ENCODE data around the gene HBQ1.
"Not testable (repeated sequence)": the region's sequence is repeated elsewhere in the genome, so short reads cannot be mapped to it uniquely, and the experiment has no call there.

The HBQ1 gene

DNA sequence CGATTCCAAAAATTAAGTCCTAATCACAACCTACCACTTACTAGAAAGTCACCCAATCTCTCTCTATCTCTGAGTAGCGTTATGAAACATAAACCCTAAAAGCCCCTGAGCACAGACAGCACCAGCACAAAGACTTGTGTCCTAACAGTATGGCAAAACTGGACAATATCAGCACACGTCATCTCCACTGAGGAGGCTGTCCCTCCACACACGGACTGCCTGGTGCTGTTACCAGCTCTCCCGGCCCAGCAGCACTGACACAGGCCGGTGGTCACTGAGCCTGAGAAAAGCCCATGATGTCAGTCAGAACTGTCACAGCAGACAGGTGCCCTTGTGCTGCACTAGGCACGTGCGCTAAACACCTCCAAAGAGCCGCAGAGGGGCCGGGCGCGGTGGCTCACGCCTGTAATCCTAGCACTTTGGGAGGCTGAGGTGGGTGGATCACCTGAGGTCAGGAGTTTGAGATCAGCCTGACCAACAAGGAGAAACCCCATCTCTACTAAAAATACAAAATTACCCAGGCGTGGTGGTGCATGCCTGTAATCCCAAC lies 31.4 kb downstream of the HBQ1 start:
- DNase-seq = not testable (repeated sequence)

DNA sequence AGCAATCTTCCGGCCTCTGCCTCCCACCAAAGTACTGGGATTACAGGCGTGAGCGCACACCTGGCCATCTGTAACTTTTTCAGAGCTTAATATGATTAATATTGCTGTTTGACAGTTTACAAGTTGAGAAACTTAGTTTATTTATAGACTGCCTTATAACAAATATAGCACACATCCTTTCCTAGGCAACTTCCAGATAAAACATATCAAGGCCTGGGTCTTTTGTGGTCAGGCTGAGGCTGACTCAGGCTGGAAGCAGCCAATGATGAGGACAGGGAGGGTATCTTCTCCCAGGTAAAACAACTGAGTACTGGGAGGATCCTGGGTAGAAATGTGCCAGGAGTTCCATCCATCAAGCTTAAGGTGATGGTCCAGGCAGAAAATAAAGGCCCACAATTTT lies 32.7 kb downstream of the HBQ1 start:
- DNase-seq = no peak

DNA sequence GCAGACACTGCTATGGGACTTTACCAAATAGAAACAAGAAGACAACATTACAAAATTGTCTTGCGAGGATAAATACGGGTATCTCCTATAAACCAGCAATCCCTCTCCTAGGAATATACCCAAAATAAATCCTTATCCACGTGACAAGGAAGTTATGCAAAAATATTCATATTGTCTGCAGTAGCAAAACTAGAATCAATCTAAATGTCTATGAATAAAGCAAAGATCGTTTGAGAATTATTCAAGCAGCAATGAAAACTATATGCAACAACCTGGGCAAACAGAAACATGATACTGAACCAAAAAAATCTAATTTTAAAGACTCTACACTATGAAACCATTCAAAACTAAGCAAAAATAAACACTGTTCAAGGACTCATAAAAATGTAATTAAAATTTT lies 39.8 kb downstream of the HBQ1 start:
- DNase-seq = no peak

DNA sequence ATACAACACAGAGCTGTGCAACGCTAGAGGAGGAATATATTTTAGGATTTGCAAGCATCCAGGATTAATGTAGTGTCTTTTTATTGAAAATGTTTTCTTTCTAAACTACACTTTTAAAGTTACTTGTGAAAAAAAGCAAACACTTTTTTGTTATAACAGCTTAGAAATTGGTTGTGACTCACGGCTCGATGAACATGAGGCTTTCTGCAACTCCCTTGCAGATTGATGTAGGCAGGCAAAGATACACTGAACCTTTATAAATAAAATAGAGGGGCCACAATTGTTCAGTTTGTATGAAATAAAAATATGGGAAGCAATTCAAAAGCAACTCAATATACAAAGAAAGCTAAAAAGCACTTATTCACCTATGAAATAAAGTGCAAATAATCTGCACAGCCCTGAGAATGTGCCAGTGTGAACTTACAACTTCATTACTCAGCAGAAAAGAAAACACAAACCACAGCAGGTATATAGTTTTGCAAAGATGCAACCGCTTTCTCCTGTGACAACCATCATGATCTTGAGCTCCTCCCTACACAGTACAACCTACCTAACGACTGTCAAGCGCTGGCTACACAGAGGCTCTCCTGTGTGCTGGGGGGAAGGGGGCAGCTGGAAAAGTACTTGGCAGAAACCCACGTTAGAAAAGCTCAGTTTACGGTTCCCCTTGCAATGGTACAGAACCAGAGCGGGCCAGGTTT lies 48.0 kb downstream of the HBQ1 start:
- DNase-seq = no peak

DNA sequence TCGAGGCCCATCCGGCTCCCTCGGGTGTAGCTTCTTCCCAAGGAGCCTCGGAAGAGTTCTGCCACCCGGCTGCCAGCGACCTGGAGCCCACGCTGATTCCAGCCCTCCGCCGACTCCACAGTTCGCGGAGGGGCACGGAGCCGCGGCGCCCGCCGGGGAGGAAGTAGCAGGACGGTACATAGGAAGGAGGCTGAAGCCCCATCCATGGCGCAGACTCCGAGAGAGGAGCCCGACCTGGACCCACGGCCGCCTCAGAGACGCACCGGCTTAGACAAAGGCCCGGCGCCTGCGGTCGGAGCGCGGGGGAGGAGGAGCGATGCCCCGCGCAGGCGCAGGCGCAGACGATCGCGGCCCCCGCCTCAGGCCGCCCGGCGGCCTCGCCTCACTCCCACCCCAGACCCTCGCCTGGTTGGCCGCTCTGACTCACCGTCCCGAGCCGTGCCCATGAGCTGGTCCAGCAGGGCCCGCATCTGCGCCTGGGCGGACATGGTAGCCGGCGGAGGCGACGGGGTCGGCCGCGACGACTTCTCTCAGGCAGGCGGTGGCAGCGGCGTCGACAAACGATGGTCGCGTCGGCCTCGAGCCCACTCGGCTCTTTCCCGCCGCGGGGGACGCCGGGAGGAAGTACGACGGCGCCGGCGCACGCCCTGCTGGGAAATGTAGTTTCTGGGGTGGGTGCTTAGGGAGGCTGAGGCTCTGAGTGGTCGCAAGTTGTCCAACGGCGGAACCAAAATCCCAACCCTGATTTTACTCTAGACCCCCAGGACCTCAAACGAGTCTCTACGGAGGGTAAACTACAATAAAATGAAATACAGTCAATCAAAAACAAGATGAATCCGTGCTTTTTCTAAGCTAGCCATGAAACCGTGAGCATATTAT lies 48.8 kb downstream of the HBQ1 start, which contains the start of gene LUC7L:
Gene LUC7L, minus strand, starts transcription at position 598 of the 879 bp plus-strand sequence. Its CDS starts 110 bp downstream, at position 488.
- peak; percentile 98 for DNase-seq

DNA sequence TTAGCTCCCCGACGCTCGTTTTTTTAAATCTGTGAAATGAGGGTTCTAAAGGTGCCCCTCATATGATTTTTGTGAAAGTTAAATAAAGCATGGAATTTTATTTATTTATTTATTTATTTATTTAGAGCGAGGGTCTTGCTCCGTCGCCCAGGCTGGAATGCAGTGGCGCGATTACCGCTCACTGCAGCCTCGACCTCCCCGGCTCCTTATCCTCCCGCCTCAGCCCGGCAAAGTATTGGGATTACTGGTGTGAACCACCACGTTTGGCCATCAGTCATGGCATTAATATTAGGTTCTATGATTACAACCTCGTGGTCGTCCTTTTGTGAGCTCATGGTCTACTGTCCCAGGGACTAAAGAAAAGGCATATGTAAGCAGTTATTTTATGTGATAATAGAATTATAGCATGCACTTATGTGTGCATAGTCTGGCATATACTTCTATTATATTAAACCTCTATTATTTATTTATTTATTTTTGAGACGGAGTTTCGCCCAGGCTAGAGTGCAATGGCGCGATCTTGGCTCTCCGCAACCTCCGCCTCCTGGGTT lies 49.5 kb downstream of the HBQ1 start:
- DNase-seq = no peak

DNA sequence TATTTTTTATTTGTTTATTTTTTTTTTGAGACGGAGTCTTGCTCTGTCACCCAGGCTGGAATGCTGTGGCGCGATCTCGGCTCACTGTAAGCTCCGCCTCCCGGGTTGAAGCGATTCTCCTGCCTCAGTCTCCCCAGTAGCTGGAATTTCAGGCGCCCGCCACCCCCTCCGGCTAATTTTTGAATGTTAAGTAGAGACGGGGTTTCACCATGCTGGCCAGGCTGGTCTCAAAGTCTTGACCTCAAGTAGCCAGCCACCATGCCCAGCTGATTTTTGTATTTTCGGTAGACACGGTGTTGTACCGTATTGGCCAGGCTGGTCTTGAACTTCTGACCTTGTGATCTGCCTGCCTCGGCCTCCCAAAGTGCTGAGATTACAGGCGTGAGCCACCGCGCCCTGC lies 50.1 kb downstream of the HBQ1 start:
- not testable (repeated sequence) for DNase-seq
